Keratinocyte (primary cell): ENCODE data around the gene CENPP. TPM values are rescaled to one million over a fixed set of nuclear protein-coding genes. Genes with fewer than 3 reads are reported as not detected.

Experiments
- DNase-seq: peaks from one replicate; pipeline ENCODE4 v3.0.0-alpha.2; 2011; ENCODE audit warnings: low read depth, missing footprints, low spot score
- FAIRE-seq: peaks from 2 replicates; lab custom pipeline; 2011; peaks lifted over from hg19 to GRCh38; lab: Jason Lieb, UNC
- H2AFZ ChIP-seq: 2 replicates; pipeline ENCODE4 v1.6.0; 2012; ENCODE audit warnings: low read length, control low read depth, inconsistent platforms; ENCODE audit not compliant: control insufficient read depth
- H3K27ac ChIP-seq: 2 replicates; pipeline ENCODE4 v1.5.1; 2011; ENCODE audit warnings: low read length; ENCODE audit not compliant: control insufficient read depth, insufficient read depth
- H3K27me3 ChIP-seq: 3 replicates; pipeline ENCODE4 v1.6.0; 2011; ENCODE audit warnings: low read length; ENCODE audit not compliant: control insufficient read depth, insufficient read depth; ENCODE audit errors: extremely low read depth
- H3K36me3 ChIP-seq, 2 experiments: 2 replicates in 1 of 2; 3 replicates in 1 of 2; pipeline ENCODE4 v1.5.1; 2011; ENCODE audit warnings: low read length in 2 of 2, mild to moderate bottlenecking in 1 of 2; ENCODE audit not compliant: control insufficient read depth in 2 of 2, insufficient read depth in 2 of 2; ENCODE audit errors: extremely low read depth in 1 of 2
- H3K4me1 ChIP-seq: 3 replicates; pipeline ENCODE4 v1.5.1; 2011; ENCODE audit warnings: low read length; ENCODE audit not compliant: control insufficient read depth, insufficient read depth; ENCODE audit errors: extremely low read depth
- H3K4me2 ChIP-seq: 3 replicates; pipeline ENCODE4 v1.6.0; 2011; ENCODE audit warnings: low read depth, low read length; ENCODE audit not compliant: control insufficient read depth, insufficient read depth; ENCODE audit errors: extremely low read depth
- H3K4me3 ChIP-seq, 3 experiments: fragments of 200-600 bp in 1 of 3; sonication (generic) in 1 of 3; 2 replicates in 2 of 3; 3 replicates in 1 of 3; pipeline ENCODE4 v1.5.1; 2011 to 2016; ENCODE audit warnings: low read length in 3 of 3, mild to moderate bottlenecking in 3 of 3, control low read depth in 2 of 3, inconsistent platforms in 1 of 3, low read depth in 1 of 3, mixed read lengths in 1 of 3, mixed run types in 1 of 3, moderate library complexity in 1 of 3; ENCODE audit not compliant: control insufficient read depth in 2 of 3, insufficient read depth in 2 of 3; ENCODE audit errors: extremely low read depth in 1 of 3
- H3K79me2 ChIP-seq: 2 replicates; pipeline ENCODE4 v1.6.0; 2012; ENCODE audit warnings: low read length; ENCODE audit not compliant: control insufficient read depth, insufficient read depth
- H3K9ac ChIP-seq: 3 replicates; pipeline ENCODE4 v1.6.0; 2011; ENCODE audit warnings: low read length; ENCODE audit not compliant: control insufficient read depth, insufficient read depth; ENCODE audit errors: extremely low read depth
- H3K9me1 ChIP-seq: 3 replicates; pipeline ENCODE4 v1.6.0; 2011; ENCODE audit warnings: low read length; ENCODE audit not compliant: control insufficient read depth, insufficient read depth; ENCODE audit errors: extremely low read depth
- H3K9me3 ChIP-seq: 2 replicates; pipeline ENCODE4 v1.5.1; 2012; ENCODE audit warnings: low read depth, low read length; ENCODE audit not compliant: control insufficient read depth
- H4K20me1 ChIP-seq: 3 replicates; pipeline ENCODE4 v1.6.0; 2011; ENCODE audit warnings: low read length; ENCODE audit not compliant: control insufficient read depth, insufficient read depth; ENCODE audit errors: extremely low read depth
- EZH2 ChIP-seq: IDR thresholded peaks from one replicate; pipeline ENCODE4 v1.6.1; 2012; ENCODE audit warnings: inconsistent platforms, mild to moderate bottlenecking, low read length, moderate library complexity
- dilution Hi-C: fragments of 300-500 bp; cut with MboI; formaldehyde crosslinking; loops from one replicate; pipeline ENCODE4 v1.7.0; 2020; ENCODE audit warnings: low sequenced_read_pairs; ENCODE audit not compliant: extremely low pct_ligation_motif_present
- polyA plus RNA-seq, 5 experiments: library from polyadenylated mRNA; depleted of rRNA in 3 of 5; stranded (reverse) in 3 of 5; stranded (forward) in 1 of 5; unstranded in 1 of 5; fragments of >200 nt; gene quantifications; 1 replicate in 1 of 5; 2 replicates in 3 of 5; 3 replicates in 1 of 5; pipeline versions ENCODE4 v1.2.1 to v1.2.3, GENCODE V29; 2011 to 2012; ENCODE audit warnings: missing spikeins in 2 of 5, low read depth in 1 of 5, low replicate concordance in 1 of 5
- TF ChIP-seq, protein P1 (sequence below), 3 experiments: IDR thresholded peaks in 1 of 3; conservative IDR thresholded peaks in 1 of 3; optimal IDR thresholded peaks in 1 of 3; 2 replicates in 2 of 3; 3 replicates in 1 of 3; pipeline versions ENCODE3 to v1.5.1; 2011; ENCODE audit warnings: low read length in 3 of 3, mild to moderate bottlenecking in 3 of 3, moderate library complexity in 2 of 3, control low read depth in 1 of 3, inconsistent platforms in 1 of 3; ENCODE audit not compliant: insufficient read depth in 2 of 3; ENCODE audit errors: extremely low read depth in 1 of 3

Gene CENPP
- polyA plus RNA-seq, 1 donor (not counting 4 experiments of a cell fraction or from before 2014, with no cell fraction given), result 6.7 TPM

- Histone ChIP-seq H3K4me2 (no peak overlapping the region), H3K9me3 (no peaks in the 10 kb centered on the region), H3K4me1 (peaks cover under 1% of the 10 kb centered on the region), H3K9me1 (no peaks in the 10 kb centered on the region), H3K36me3 (peaks cover 0 to 9% of the 10 kb centered on the region in 2 experiments), H3K79me2 (no peaks in the 10 kb centered on the region), H4K20me1 (no peaks in the 10 kb centered on the region), H3K9ac (no peak overlapping the region), H3K4me3 (no peak overlapping the region), H3K27ac (no peak overlapping the region), H3K27me3 (no peaks in the 10 kb centered on the region), H2AFZ (no peak overlapping the region)
- dilution Hi-C loops, result no loop called here
- FAIRE-seq (no peak), DNase-seq (no peak)
- TF ChIP-seq, protein P1, sequence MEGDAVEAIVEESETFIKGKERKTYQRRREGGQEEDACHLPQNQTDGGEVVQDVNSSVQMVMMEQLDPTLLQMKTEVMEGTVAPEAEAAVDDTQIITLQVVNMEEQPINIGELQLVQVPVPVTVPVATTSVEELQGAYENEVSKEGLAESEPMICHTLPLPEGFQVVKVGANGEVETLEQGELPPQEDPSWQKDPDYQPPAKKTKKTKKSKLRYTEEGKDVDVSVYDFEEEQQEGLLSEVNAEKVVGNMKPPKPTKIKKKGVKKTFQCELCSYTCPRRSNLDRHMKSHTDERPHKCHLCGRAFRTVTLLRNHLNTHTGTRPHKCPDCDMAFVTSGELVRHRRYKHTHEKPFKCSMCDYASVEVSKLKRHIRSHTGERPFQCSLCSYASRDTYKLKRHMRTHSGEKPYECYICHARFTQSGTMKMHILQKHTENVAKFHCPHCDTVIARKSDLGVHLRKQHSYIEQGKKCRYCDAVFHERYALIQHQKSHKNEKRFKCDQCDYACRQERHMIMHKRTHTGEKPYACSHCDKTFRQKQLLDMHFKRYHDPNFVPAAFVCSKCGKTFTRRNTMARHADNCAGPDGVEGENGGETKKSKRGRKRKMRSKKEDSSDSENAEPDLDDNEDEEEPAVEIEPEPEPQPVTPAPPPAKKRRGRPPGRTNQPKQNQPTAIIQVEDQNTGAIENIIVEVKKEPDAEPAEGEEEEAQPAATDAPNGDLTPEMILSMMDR (optimal IDR thresholded peaks at IDR 0.05 in 1 of 3, IDR thresholded peaks at IDR 0.05 in 1 of 3, conservative IDR thresholded peaks at IDR 0.05 in 1 of 3; ENCODE audit: extremely low read depth in 1 of 3, insufficient read depth in 2 of 3, low read length in 3 of 3), result no peak
- TF ChIP-seq EZH2, result no peak
Measured at GRCh38 chr9:92333282-92333634, 7.5 kb downstream of the CENPP start.

DNA sequence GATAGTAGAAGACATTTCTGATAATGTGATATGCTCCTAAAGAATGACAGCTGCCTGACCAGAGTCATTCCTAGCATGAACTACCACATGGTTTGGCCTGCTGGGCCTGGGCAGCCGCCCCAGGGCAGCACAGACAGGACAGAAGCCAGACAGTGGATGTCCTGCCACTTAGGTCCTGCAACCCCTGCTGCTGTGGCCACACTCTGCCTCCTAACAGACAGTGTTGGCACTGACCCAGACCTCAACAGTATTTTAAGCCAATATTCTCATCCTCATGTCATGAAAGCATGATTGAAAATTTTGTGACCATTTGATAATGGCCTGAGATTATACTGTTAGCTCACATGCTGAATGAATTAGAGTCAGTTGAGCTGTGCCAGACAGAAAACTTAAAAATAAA, 15.8 kb downstream of the CENPP start:
- FAIRE-seq (no peak), DNase-seq (no peak)
- no peak overlapping the region for H3K4me2 ChIP-seq
- H3K4me3 ChIP-seq, result no peak overlapping the region
- H3K36me3 ChIP-seq, result peaks cover 0 to 20% of the 10 kb centered on the region in 2 experiments
- TF ChIP-seq, protein P1 (optimal IDR thresholded peaks at IDR 0.05 in 1 of 3, IDR thresholded peaks at IDR 0.05 in 1 of 3, conservative IDR thresholded peaks at IDR 0.05 in 1 of 3; ENCODE audit: extremely low read depth in 1 of 3, insufficient read depth in 2 of 3, low read length in 3 of 3), result no peak
- no peak for TF ChIP-seq EZH2
- H3K9ac ChIP-seq, result no peak overlapping the region
- H3K9me1 ChIP-seq, result no peaks in the 10 kb centered on the region
- dilution Hi-C loops, result no loop called here
- H3K27me3 ChIP-seq, result no peaks in the 10 kb centered on the region
- no peaks in the 10 kb centered on the region for H3K79me2 ChIP-seq
- H3K4me1 ChIP-seq, result no peaks in the 10 kb centered on the region
- H2AFZ ChIP-seq, result no peak overlapping the region
- H4K20me1 ChIP-seq, result no peaks in the 10 kb centered on the region
- no peak overlapping the region for H3K27ac ChIP-seq
- H3K9me3 ChIP-seq, result no peaks in the 10 kb centered on the region
